D721Med (cell line): ENCODE data around the gene ASAH2.
A peak's percentile ranks its signal among the peaks of the same experiment; 100 is the strongest.

Source experiments
- DNase-seq: peaks from one replicate; pipeline ENCODE4 v3.0.0; 2011; ENCODE audit warnings: low spot score; ENCODE audit not compliant: insufficient read length
- FAIRE-seq: peaks from 2 replicates; lab custom pipeline; 2011; peaks lifted over from hg19 to GRCh38; lab: Jason Lieb, UNC
- CTCF ChIP-seq: IDR thresholded peaks from 2 replicates; pipeline ENCODE4 v1.5.1; 2012; ENCODE audit warnings: mild to moderate bottlenecking, control low read depth; ENCODE audit not compliant: insufficient read depth; ENCODE audit errors: missing control alignments

The ASAH2 gene

GRCh38 chr10:50231515-50232260 is 19.6 kb downstream of the ASAH2 start:
- no peak for FAIRE-seq

GRCh38 chr10:50229460-50229859 is 21.9 kb downstream of the ASAH2 start:
- FAIRE-seq (no peak), DNase-seq (no peak)

More at GRCh38 chr10:50231515-50232260, 19.6 kb downstream of the ASAH2 start:
- TF ChIP-seq CTCF, result no peak
- no peak for DNase-seq

GRCh38 chr10:50228672-50229071 is 22.6 kb downstream of the ASAH2 start:
- FAIRE-seq (no peak), DNase-seq (no peak)
- no peak for TF ChIP-seq CTCF

More at GRCh38 chr10:50229460-50229859, 21.9 kb downstream of the ASAH2 start:
- no peak for TF ChIP-seq CTCF

- FAIRE-seq (no peak), DNase-seq (no peak)
Measured at GRCh38 chr10:50226610-50227009, 24.7 kb downstream of the ASAH2 start.

GRCh38 chr10:50224330-50224952 is 26.9 kb downstream of the ASAH2 start:
- DNase-seq (no peak), FAIRE-seq (peak; percentile 69)
- peak; percentile 63 for TF ChIP-seq CTCF

More at GRCh38 chr10:50226610-50227009, 24.7 kb downstream of the ASAH2 start:
- no peak for TF ChIP-seq CTCF

- no peak for FAIRE-seq
- DNase-seq, result no peak
- no peak for TF ChIP-seq CTCF
Measured at GRCh38 chr10:50222199-50222598, 29.1 kb downstream of the ASAH2 start.

GRCh38 chr10:50221470-50221869 is 29.8 kb downstream of the ASAH2 start:
- FAIRE-seq, result no peak
- no peak for DNase-seq
- TF ChIP-seq CTCF, result no peak
